ENCODE data around the gene FCN1.

DNA sequence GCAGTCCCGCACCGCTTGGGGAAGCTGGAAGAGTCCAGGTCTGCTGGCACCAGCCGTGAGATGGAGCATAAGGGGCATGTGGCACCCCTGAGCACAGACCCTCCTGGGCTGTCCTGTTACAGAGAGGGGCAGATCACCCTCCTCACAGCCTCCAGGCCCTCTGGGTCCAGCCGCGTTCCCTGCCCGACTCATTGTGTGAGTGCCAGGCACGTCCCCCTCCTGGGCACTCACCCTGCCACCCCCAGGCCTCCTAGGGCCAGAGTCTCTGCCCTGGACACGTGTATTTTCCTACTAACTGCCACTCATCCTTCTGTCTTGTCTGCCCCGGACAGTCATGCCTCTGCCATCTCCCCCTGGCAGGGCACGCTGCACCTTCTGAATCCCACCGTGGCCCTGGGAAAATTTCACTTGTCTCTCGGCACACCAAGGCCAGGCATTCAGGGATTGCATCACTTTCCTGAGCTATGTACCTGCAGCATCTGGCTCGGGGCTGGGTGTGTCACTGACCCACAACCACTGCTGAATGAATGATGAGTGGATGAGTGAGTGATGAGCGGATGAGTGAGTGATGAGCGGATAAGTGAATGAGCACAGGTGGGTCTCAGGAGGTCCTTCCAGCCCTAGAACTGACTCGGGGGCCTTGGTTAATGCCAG, 21.5 kb upstream of the FCN1 start:
- no peak for TF ChIP-seq CTCF (conservative IDR thresholded peaks at IDR 0.05; ENCODE audit: low read depth, low read length)
- TF ChIP-seq EZH2phosphoT487 (IDR thresholded peaks at IDR 0.05; ENCODE audit: borderline replicate concordance, low read length), result no peak
